A673 (cell line): ENCODE results near the gene AREL1. TPM values are rescaled to one million over a fixed set of nuclear protein-coding genes. Genes with fewer than 3 reads are reported as not detected.
A peak's percentile ranks its signal among the peaks of the same experiment; 100 is the strongest.

Source experiments
- BruUV-seq: library from RNA; stranded (reverse); fragments of 400-500 nt; replicated peaks from 2 replicates; lab custom pipeline; 2021; lab: Mats Ljungman, UMichigan
- CTCF ChIA-PET: fragments of 300-600 bp; sonication (Branson Sonifier 250); formaldehyde crosslinking; loops from one replicate; lab custom pipeline; 2022; ENCODE audit warnings: antibody characterized with exemption; lab: Charles Lee
- POLR2A ChIA-PET: fragments of 300-600 bp; sonication (Branson Sonifier 250); formaldehyde crosslinking; loops from one replicate; lab custom pipeline; 2022; ENCODE audit warnings: antibody characterized with exemption; ENCODE audit not compliant: low non-redundant PET; lab: Charles Lee
- DNase-seq: peaks from one replicate; pipeline ENCODE4 v3.0.0-alpha.2; 2015; ENCODE audit warnings: low spot score
- H3K27ac ChIP-seq: fragments of 200-600 bp; sonication (generic); 2 replicates; pipeline ENCODE4 v1.5.1; 2016; ENCODE audit warnings: mixed run types, low read depth, mild to moderate bottlenecking, mixed read lengths, antibody characterized with exemption, low read length; ENCODE audit not compliant: poor library complexity, severe bottlenecking
- H3K27me3 ChIP-seq: fragments of 200-600 bp; sonication (generic); replicated peaks from 2 replicates; pipeline ENCODE4 v1.6.1; 2017; ENCODE audit warnings: mixed run types, low read depth, mild to moderate bottlenecking, mixed read lengths, antibody characterized with exemption, low read length; ENCODE audit not compliant: insufficient read depth, poor library complexity
- H3K36me3 ChIP-seq: fragments of 200-600 bp; sonication (generic); 2 replicates; pipeline ENCODE4 v1.6.1; 2016; ENCODE audit warnings: mixed run types, mild to moderate bottlenecking, mixed read lengths, antibody characterized with exemption, low read length; ENCODE audit not compliant: insufficient read depth, poor library complexity, severe bottlenecking
- H3K4me1 ChIP-seq: fragments of 200-600 bp; sonication (generic); 2 replicates; pipeline ENCODE4 v1.6.1; 2017; ENCODE audit warnings: mixed run types, mild to moderate bottlenecking, mixed read lengths, antibody characterized with exemption, low read length; ENCODE audit not compliant: insufficient read depth, poor library complexity, severe bottlenecking
- H3K4me3 ChIP-seq: fragments of 200-600 bp; sonication (generic); 2 replicates; pipeline ENCODE4 v1.5.1; 2016; ENCODE audit warnings: low read depth, mixed run types, mild to moderate bottlenecking, mixed read lengths, low read length; ENCODE audit not compliant: poor library complexity, severe bottlenecking
- H3K9me3 ChIP-seq: fragments of 200-600 bp; sonication (generic); 2 replicates; pipeline ENCODE4 v1.6.1; 2016; ENCODE audit warnings: mixed run types, low read depth, mild to moderate bottlenecking, mixed read lengths, antibody characterized with exemption, low read length; ENCODE audit not compliant: poor library complexity, severe bottlenecking
- CTCF ChIP-seq: fragments of 300-800, 200-600 bp; sonication (generic); conservative IDR thresholded peaks from 2 replicates; pipeline ENCODE4 v1.5.1; 2017; ENCODE audit warnings: low read depth, mild to moderate bottlenecking, antibody characterized with exemption, low read length, moderate library complexity, mixed read lengths
- EZH2 ChIP-seq: fragments of 200-600 bp; sonication (generic); IDR thresholded peaks from 2 replicates; pipeline ENCODE4 v1.6.1; 2017; ENCODE audit warnings: borderline replicate concordance, low read depth, mild to moderate bottlenecking, mixed read lengths, antibody characterized with exemption, low read length; ENCODE audit not compliant: poor library complexity, severe bottlenecking
- intact Hi-C: fragments of 100-400 bp; cut with micrococcal nuclease; formaldehyde crosslinking; loops from one replicate; pipeline ENCODE4 v1.10.0; 2022; ENCODE audit not compliant: unreplicated experiment
- total RNA-seq: library from RNA; stranded (reverse); gene quantifications from 2 replicates; pipeline ENCODE4 v1.2.3, GENCODE V29; 2021

Gene AREL1
- total RNA-seq, 1 experiment from 2014 or later, result 48.7 TPM

- no peak for DNase-seq
- no peak for TF ChIP-seq CTCF
- TF ChIP-seq EZH2, result no peak
- Histone ChIP-seq H3K27me3 (no peaks in the 10 kb centered on the region), H3K4me3 (no peak overlapping the region), H3K27ac (no peak overlapping the region), H3K36me3 (peaks cover 8% of the 10 kb centered on the region), H3K4me1 (peaks cover 18% of the 10 kb centered on the region), H3K9me3 (no peaks in the 10 kb centered on the region)
- BruUV-seq, result no TSS peak
- ChIA-PET CTCF (no interaction called here), POLR2A (no interaction called here)
- intact Hi-C loops, result no loop called here
These were observed 2.4 kb downstream of the AREL1 start for GRCh38 chr14:74710480-74710879.

- Histone ChIP-seq H3K4me1 (peaks cover 5% of the 10 kb centered on the region), H3K4me3 (no peak overlapping the region), H3K36me3 (no peaks in the 10 kb centered on the region), H3K9me3 (no peaks in the 10 kb centered on the region), H3K27ac (no peak overlapping the region), H3K27me3 (no peaks in the 10 kb centered on the region)
- peak; percentile 44 for DNase-seq
- ChIA-PET CTCF (no interaction called here), POLR2A (no interaction called here)
- BruUV-seq, result no TSS peak
- intact Hi-C loops, result no loop called here
- no peak for TF ChIP-seq CTCF
- TF ChIP-seq EZH2, result no peak
These were observed 7.0 kb downstream of the AREL1 start for GRCh38 chr14:74705613-74706500.

- POLR2A ChIA-PET, result no interaction called here
- CTCF ChIA-PET, result no interaction called here
These were observed 8.2 kb downstream of the AREL1 start for GRCh38 chr14:74704656-74705055.

More at GRCh38 chr14:74704656-74705055, 8.2 kb downstream of the AREL1 start:
- no TSS peak for BruUV-seq
- no peak for DNase-seq
- TF ChIP-seq CTCF (no peak), EZH2 (no peak)
- intact Hi-C loops, result no loop called here
- no peaks in the 10 kb centered on the region for H3K36me3 ChIP-seq
- no peaks in the 10 kb centered on the region for H3K9me3 ChIP-seq
- peaks cover 5% of the 10 kb centered on the region for H3K4me1 ChIP-seq
- H3K4me3 ChIP-seq, result no peak overlapping the region
- H3K27ac ChIP-seq, result no peak overlapping the region
- H3K27me3 ChIP-seq, result no peaks in the 10 kb centered on the region
